Spleen (tissue), 11 donors: Measurements from ENCODE around the gene ETNK2. TPM values are rescaled to one million over a fixed set of nuclear protein-coding genes. Genes with fewer than 3 reads are reported as not detected.
A peak's percentile ranks its signal among the peaks of the same experiment; 100 is the strongest.

Source experiments
- DNase-seq: peaks from one replicate; pipeline ENCODE4 v3.0.0-alpha.2; 2020
- H3K27ac ChIP-seq, 8 donors: fragments of 200-600 bp; sonication (generic) in 7 of 8; 1 replicate in 4 of 8; 2 replicates in 4 of 8; pipeline versions ENCODE4 v1.5.0 to v1.8.0; 2016 to 2021; ENCODE audit warnings: inconsistent platforms in 4 of 8, mild to moderate bottlenecking in 4 of 8, moderate library complexity in 1 of 8
- H3K27me3 ChIP-seq, 7 donors: fragments of 200-600 bp; sonication (generic) in 6 of 7; replicated peaks in 1 of 7; 1 replicate in 4 of 7; 2 replicates in 3 of 7; pipeline versions ENCODE4 v1.5.0 to v1.8.0; 2016 to 2021; ENCODE audit warnings: inconsistent platforms in 3 of 7, mild to moderate bottlenecking in 1 of 7
- H3K36me3 ChIP-seq, 6 donors: fragments of 200-600 bp; sonication (generic) in 5 of 6; 1 replicate in 4 of 6; 2 replicates in 2 of 6; pipeline versions ENCODE4 v1.5.0 to v1.8.0; 2016 to 2021; ENCODE audit warnings: inconsistent platforms in 2 of 6
- H3K4me1 ChIP-seq, 6 donors: fragments of 200-600 bp; sonication (generic) in 5 of 6; 1 replicate in 3 of 6; 2 replicates in 3 of 6; pipeline versions ENCODE4 v1.5.0 to v1.8.0; 2016 to 2021; ENCODE audit warnings: inconsistent platforms in 3 of 6
- H3K4me3 ChIP-seq, 8 donors: fragments of 200-600 bp; sonication (generic) in 7 of 8; 1 replicate in 4 of 8; 2 replicates in 4 of 8; pipeline versions ENCODE4 v1.5.0 to v1.8.0; 2016 to 2021; ENCODE audit warnings: inconsistent platforms in 4 of 8, mild to moderate bottlenecking in 4 of 8, moderate library complexity in 2 of 8
- H3K9me3 ChIP-seq, 8 donors: fragments of 200-600 bp; sonication (generic) in 7 of 8; 1 replicate in 4 of 8; 2 replicates in 4 of 8; pipeline versions ENCODE4 v1.5.0 to v1.8.0; 2016 to 2021; ENCODE audit warnings: inconsistent platforms in 4 of 8
- CTCF ChIP-seq, 11 experiments: fragments of 200-600 bp in 7 of 11; fragments of 450-650 bp in 4 of 11; sonication (generic) in 4 of 11; IDR thresholded peaks in 8 of 11; conservative IDR thresholded peaks in 3 of 11; 1 replicate in 7 of 11; 2 replicates in 4 of 11; pipeline versions ENCODE4 v1.4.0 to v1.8.0; 2016 to 2021; ENCODE audit warnings: antibody characterized with exemption in 11 of 11, inconsistent platforms in 4 of 11, mild to moderate bottlenecking in 1 of 11
- POLR2A ChIP-seq, 3 donors: fragments of 450-650 bp; IDR thresholded peaks; one replicate each; pipeline ENCODE4 v1.5.1; 2017; ENCODE audit warnings: antibody characterized with exemption in 3 of 3, mild to moderate bottlenecking in 1 of 3
- POLR2AphosphoS5 ChIP-seq, 3 donors: sonication (generic); formaldehyde crosslinking; IDR thresholded peaks; one replicate each; pipeline ENCODE4 v1.5.1; 2017; ENCODE audit warnings: antibody characterized with exemption in 3 of 3
- WGBS, 5 donors: extraction: QIAGEN DNeasy Blood & Tissue Kit in 3 of 5; methylation state at CpG; one replicate each; pipeline versions ENCODE4 v1.1.5 to v1.1.7; 2013 to 2018; 5-methylcytosine and 5-hydroxymethylcytosine counted together
- intact Hi-C: fragments of 100-400 bp; cut with DNase I; formaldehyde crosslinking; loops from one replicate; pipeline ENCODE4 v1.15.0; 2023; ENCODE audit warnings: low total_unique reads
- polyA plus RNA-seq, 3 donors: library from polyadenylated mRNA; stranded (reverse); fragments of 200-250 nt; gene quantifications; one replicate each; pipeline ENCODE4 v1.2.1, GENCODE V29; 2013
- total RNA-seq, 7 donors: library from RNA; depleted of rRNA in 3 of 7; stranded (reverse); fragments of >200 nt in 3 of 7; fragmentation: NEBNext Ultra II Directional in 4 of 7; extraction: Animal tissue kit (Norgen Biotek cat#: 25700) in 4 of 7; gene quantifications; one replicate each; pipeline versions ENCODE4 v1.1.0 to v1.2.1, GENCODE V29; 2016 to 2021
- donor health status: healthy with polysubstance abuse.
- donor health status: DM: no; HTN: no; CAD: no; lungs with moderate emphysema.
- donor health status: DM: no; HTN: no; CAD: no.
- donor health status: Bipolar disorder and iron deficiency.
- donor health status: healthy.
- donor health status: DM: no; HTN: no; CAD: no.
- donor health status: DM: yes; HTN: yes; CAD: no.

The ETNK2 gene
- total and polyA plus RNA-seq, 10 donors = 1.9 to 20.8 (median 5.6) TPM

- no peak for TF ChIP-seq POLR2A (IDR thresholded peaks at IDR 0.05)
- TF ChIP-seq CTCF (IDR thresholded peaks at IDR 0.05 in 8 of 11, conservative IDR thresholded peaks at IDR 0.05 in 3 of 11) = no peak
- no peak for TF ChIP-seq POLR2AphosphoS5 (IDR thresholded peaks at IDR 0.05)
- Histone ChIP-seq H3K9me3 (no peaks in the 10 kb centered on the region), H3K27ac (no peak overlapping the region), H3K4me1 (no peaks in the 10 kb centered on the region), H3K4me3 (no peak overlapping the region), H3K27me3 (peaks cover 0 to 26% (median 0%) of the 10 kb centered on the region in 7 donors), H3K36me3 (no peaks in the 10 kb centered on the region)
- WGBS, 5 donors = 77 to 86% (median 79%) methylated on average over 6 of the region's 6 CpGs
- DNase-seq = peak; percentile 27
- intact Hi-C loops = no loop called here
These were observed 28.3 kb upstream of the ETNK2 start for GRCh38 chr1:204180133-204180532.

- Histone ChIP-seq H3K27me3 (peaks cover 0 to 28% (median 0%) of the 10 kb centered on the region in 7 donors), H3K9me3 (no peaks in the 10 kb centered on the region), H3K4me3 (no peak overlapping the region), H3K4me1 (no peaks in the 10 kb centered on the region), H3K36me3 (no peaks in the 10 kb centered on the region), H3K27ac (no peak overlapping the region)
- TF ChIP-seq CTCF (IDR thresholded peaks at IDR 0.05 in 8 of 11, conservative IDR thresholded peaks at IDR 0.05 in 3 of 11) (no peak), POLR2AphosphoS5 (IDR thresholded peaks at IDR 0.05) (no peak), POLR2A (IDR thresholded peaks at IDR 0.05) (no peak)
- peak; percentile 32 for DNase-seq
- WGBS, 5 donors = 75 to 88% (median 84%) methylated on average over 7 of the region's 7 CpGs
- intact Hi-C loops = no loop called here
These were observed 26.8 kb upstream of the ETNK2 start for GRCh38 chr1:204178487-204179281.

GRCh38 chr1:204177133-204177532 lies 25.3 kb upstream of the ETNK2 start:
- no peak for DNase-seq
- no peak overlapping the region for H3K27ac ChIP-seq

More at GRCh38 chr1:204177133-204177532, 25.3 kb upstream of the ETNK2 start:
- Histone ChIP-seq H3K36me3 (no peaks in the 10 kb centered on the region), H3K4me3 (no peak overlapping the region), H3K27me3 (peaks cover 0 to 28% (median 0%) of the 10 kb centered on the region in 7 donors), H3K4me1 (no peaks in the 10 kb centered on the region), H3K9me3 (peaks cover 0 to 9% (median 1%) of the 10 kb centered on the region in 8 donors)
- WGBS, 5 donors = 26 to 29% (median 28%) methylated on average over 4 of the region's 4 CpGs
- TF ChIP-seq CTCF (IDR thresholded peaks at IDR 0.05 in 8 of 11, conservative IDR thresholded peaks at IDR 0.05 in 3 of 11) = no peak
- intact Hi-C loops = no loop called here
